GM21786 (cell line): Measurements from ENCODE around the gene SLC35B2.

ENCODE experiments used
- ATAC-seq: cut with Tn5 transposase; IDR thresholded peaks from one replicate; pipeline ENCODE4 v1.9.1; 2021; ENCODE audit not compliant: unreplicated experiment

SLC35B2 gene, protein sequence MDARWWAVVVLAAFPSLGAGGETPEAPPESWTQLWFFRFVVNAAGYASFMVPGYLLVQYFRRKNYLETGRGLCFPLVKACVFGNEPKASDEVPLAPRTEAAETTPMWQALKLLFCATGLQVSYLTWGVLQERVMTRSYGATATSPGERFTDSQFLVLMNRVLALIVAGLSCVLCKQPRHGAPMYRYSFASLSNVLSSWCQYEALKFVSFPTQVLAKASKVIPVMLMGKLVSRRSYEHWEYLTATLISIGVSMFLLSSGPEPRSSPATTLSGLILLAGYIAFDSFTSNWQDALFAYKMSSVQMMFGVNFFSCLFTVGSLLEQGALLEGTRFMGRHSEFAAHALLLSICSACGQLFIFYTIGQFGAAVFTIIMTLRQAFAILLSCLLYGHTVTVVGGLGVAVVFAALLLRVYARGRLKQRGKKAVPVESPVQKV

DNA sequence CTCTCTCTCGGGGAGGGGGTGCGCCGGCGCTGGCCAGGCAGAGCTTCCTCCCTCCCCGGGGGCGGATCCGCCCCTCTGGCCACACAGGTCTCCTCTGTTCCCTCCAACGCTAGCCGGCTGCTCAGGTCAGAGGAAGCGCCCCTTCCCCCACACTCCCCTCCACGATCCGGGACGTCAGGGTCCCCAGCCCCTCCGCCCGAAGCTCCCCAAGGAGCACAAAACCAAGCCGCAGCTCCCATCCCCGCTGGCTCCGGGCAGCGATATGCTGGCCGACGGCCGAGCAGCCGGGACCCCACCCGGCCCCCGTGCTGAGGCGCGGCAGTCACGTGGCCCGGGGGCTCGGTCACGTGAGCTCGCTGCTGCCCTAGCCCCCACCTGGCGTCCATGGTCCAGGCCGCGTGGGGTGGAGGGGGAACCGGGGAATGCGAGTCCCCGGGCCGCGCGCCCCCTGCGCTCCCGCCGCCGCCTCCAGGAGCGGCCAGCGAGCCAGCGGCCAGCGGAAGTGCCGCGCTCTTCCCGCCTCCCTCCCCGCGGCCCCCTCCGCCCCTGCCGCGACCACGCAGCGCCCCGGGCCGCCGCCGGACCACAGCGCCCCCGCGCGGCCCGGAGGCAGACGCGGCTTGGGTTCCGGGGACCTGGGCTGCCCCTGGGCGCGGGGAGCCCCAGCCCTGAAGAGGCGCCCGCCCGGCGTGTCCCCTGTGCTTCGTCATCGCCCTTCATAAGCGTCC lies at the start of gene SLC35B2:
Gene SLC35B2 (minus strand): TSS at position 504 of the 728 bp plus-strand sequence. CDS start 118 bp downstream, at position 386.
- peak; percentile 39 for ATAC-seq

DNA sequence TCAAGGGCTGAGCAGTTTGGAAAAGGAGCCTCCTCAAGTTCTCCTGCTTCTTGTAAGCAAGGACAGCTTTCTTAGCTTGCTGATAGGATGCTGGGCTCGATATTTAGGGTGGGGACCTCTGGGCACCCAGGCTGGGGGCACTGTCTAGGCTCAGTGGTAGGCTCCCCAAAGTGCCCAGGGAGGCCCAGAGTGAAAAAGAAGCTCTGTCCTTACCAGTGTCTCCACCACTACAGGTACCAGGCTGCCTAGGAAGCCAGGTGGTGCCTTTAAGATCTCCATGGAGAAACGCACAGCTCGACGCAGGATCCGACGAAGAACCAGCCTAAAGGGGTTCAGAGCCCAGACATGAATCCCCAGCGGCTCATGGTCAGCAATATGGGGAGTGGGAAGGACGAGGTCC lies 49.4 kb upstream of the SLC35B2 start:
- no peak for ATAC-seq

DNA sequence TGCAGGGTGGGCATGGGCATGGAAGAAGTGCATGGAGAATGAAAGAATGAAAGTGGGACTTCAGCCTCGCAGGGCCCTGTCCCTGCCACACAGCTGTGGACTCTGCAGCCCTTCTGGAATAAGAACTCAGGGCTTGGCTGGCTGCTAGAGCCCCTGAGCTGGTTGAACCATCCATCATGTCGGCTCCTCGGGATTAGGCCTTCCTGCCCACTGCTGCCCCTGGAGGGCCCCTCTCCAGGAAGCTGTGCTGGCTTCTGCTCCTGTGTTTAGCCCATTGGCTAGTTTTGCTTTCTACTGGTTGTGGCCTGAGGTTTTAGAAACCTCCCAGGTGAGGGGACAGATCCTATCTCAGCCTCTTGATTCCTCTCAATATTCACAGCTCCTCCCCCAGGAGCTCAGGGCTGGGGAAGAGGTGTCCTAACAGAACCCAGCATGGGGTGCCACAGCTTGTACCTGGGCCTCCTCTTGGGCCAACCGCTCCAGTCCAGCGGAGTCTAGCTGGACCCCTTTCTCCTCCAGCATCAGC lies 47.9 kb upstream of the SLC35B2 start:
- no peak for ATAC-seq

DNA sequence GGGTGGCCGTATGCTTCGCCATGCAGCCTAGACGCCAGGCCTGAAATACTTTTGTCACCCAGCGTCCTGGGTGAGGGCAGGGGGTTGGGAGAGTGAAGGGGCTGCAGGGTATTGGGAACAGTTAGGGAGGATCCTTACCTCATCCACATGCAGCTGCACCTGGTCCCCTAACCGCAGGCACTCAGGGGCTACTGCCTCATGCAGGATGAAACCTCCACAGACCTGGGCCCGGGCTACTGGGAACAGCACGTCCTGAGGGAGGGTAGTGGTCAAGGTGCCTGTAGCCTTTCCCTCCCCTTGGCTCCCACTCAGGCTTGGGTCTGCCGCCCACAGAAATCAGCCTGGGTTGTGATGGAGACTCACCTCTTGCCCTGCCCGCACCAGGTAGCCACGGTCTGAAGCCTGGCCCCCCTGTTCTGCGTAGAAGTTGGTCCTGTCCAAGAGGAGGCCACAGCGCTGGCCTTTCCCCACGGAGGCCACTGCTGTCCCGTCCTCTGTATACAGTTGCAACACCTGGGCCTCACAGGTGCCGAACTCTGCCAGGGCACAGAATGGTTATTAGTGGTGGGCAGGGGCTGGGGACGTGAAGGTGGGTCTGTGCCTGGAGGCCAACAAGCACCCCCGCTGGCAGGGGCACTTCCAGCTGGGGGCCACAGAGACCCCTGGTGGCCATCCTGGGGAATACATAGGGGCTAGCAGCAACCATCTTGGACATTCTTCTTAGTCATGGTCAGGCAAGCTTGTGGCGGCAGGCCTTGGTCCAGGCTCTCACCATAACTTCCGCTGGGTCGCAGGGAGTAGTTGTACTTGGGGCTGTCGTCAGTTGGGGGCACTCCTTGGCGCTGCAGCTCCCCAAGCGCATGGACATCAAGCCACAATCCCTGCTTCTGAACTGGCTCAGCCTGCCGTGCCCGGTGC lies 47.2 kb upstream of the SLC35B2 start:
- ATAC-seq, result no peak

DNA sequence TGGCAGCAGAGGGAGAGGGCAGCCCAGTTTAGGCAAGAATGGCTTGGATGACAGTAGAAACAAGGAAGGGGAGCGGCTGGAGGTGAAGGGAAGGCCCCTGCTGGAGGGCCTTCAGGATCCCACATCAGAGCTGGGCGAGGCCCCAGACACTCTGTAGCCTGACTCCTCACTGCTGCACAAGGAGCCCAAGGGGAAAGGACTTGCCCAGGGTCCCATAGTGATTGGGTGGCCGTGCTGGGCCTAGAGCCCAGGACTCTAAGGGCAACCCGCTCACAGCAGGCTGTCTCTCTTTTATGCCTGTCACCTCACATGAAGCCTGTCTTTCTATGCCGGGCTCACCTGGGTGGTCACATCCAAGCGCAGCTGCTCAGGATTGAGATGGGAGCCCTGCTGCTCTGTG lies 46.5 kb upstream of the SLC35B2 start:
- ATAC-seq, result no peak

DNA sequence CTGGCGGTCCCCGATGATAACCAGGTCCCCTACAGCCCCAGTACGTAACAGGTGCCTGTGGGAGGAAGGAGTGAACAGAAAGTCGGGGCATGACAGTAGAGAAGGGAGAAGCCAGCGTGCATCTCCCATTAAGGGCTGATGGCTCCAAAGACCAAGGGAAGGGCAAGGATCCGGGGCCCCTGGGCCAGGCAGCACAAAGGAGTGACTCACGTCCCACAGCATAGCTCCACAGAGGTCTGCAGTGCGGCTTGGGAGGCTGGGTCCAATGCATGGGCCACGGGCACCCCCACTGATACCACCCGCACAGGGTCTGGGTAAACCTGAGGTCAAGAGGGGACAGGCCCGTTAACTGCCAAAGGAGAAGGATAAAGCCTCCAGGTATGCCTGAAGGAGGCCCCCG lies 45.5 kb upstream of the SLC35B2 start:
- no peak for ATAC-seq

DNA sequence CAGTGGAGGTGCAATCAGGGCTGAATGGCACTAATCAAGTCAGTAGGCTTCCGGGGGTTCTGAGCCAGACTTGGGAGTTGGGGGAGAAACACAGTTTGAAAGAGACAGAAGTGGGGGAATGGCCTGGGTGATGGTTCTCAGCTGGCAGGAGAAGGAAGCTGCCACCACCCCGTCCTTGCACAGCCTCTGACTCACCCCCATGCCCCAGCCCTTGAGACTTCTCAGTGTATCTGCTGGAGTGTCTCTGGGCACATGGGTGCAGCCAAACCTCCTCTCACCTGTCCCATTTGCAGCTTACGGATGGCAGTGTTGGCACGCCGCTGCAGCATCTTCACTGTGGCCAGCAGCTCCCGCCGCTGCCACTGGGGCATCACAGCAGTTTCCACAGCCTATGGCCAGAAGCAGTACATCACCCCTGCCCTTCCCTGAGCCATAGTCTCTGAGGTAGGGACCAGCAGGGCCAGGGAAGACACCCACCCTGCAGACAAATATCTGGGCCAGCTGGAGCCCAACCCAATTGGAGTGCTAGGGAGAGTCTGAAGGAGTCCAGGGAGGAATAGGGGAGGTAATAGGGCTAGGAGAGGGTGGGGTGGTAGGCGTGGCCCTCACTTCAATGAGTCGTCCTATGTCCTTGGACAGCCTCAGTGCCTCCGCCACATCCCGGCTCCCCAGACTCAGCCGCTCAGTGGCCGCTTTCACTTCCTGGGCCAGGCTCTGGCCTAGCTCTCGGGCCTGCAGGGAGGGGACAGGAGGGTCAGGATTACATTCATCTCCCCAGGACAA lies 44.6 kb upstream of the SLC35B2 start:
- no peak for ATAC-seq

DNA sequence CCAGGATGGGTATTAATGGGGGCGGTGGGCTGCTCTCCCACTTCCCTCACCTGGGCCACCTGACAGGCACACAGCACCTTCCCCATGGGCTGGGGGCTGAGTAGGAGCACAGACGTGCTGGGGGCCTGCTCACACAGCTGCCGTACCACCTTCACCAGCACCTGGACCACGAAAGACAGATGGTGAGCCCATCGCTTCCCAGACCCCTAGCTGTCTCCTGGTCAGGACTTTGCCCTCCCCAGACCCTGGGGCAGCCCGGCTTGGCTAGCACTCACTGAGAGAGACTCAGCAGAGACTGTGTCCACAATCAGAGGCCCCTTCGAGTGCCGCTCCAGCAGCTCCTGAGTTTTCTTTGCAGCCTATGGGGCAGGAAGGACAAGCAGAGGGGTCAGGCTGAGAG lies 43.8 kb upstream of the SLC35B2 start:
- ATAC-seq, result no peak

DNA sequence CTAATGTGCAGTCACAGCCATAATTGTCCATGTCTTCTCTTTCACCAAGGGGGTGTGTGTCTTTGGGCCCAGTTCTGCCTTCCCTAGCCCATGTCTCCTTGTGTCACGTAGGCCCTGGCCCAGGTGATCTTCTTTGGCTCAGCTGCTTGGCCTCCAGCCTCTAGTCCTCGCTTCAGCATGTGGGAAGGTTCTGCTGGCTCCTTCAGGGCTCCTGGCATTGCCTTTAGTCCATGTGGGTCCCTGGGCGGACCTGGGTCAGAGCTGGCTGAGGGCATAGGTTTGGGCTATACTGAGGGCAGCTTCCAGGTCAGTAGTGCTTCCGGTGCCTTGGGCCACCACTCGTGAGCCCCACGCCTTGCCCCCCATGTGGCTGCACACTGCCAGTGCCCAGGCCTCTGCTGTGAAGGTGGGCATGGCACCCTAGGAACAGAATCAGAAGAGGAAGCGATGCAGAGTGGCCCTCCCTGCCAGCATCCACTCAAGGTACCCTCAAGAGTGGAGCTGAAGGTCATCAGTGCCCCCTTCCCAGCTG lies 43.0 kb upstream of the SLC35B2 start:
- no peak for ATAC-seq

DNA sequence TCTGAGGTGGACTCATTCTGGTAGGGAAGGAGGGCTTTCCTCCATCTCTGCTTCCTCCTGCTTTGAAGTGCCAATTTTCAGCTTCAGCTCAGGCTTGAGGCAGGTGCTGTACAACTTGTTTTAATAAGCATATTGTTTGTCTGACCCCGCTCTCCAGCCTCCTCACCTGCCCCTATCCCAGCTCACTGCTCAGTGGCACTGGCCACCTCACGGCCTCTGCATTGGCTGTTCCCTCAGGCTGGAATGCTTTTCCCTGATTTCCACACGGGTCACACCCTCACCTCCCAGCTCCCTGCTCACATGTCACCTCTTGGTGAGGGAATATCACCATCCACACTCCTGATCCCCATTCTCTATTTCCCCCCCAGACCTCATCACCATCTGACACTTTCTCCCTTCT lies 41.5 kb upstream of the SLC35B2 start:
- ATAC-seq, result no peak

DNA sequence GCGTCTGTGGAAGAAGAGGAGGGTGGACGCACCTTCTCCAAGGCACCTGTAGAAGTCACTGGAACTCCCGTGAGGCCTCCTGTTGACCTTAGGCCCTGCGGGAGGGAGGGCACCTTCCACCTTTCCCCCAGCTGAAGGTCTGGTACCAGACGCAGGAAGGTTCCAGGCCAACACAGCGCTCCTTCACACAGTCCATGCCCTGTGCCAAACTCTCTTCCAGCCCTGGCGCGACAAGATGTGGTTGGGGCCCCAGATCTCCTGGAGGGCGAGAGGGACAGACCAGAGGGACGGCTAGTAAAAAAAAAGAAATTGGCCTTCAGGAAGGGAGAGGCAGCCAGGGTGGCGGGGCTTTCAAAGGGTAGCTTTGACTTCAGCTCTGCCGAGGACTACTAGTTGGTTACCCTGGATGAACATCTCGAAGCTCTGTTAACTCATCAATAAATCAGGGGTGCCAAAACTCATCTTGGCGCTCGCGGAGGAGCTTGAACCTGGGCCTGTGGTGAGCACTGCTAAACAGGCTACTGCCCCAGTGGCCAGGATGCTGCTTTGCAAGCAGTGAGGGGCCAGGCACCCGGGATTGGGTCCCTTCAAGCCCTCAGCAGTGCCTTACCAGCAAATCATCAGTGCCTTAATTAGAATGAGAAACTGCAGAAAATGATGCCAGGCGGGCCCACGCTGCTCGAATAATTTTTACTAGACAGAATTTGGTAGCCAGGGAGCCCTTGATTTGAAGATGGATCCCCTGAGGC lies 40.9 kb upstream of the SLC35B2 start:
- ATAC-seq, result no peak

DNA sequence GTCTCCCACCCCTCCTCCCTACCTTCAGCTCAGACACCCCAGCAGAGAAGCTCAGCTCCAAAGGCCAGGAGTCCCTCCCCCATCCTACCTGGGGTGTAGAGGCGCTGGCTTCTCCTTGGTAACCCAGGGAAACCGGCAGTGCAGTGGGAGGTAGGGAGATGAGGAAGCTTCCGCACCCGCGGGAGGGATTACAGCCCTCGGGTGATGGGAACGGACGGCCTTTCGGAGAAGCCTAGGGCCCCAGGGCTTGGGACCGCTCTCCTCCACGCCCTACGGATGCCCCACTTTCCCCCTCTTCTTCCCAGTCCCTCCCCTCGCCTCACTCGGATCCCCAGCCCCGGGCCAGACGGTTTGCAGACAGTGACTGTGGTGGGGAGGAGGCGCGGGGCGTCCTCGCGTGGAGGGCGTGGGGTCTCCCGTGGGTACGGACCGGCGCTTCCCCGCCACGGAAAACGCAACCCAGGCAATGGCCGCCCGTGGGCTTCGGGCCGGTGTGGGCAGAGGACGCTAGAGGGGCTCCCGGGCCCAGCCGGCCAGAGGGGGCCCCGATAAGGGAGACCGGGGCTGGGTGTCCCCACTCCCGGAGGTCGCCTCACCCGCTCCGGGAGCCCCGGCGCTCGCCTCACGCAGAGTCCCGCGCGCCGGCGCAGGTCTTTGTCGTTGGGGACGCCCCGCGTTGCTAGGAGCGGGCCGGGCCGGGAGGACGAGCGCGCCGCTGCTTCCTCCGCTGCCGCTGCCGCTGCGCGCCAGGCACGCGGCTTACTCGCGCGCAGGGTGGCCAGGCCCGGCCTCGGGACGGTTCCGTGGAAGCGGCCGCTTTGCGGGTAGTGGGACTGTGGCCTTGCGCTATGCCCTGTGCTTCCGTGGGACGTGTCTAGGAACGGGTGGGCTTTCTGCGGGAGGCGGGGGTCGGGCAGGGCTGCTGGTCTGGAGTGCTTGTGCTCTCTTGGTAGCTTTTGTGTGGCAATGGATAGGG lies 40.0 kb upstream of the SLC35B2 start:
- ATAC-seq, result no peak

DNA sequence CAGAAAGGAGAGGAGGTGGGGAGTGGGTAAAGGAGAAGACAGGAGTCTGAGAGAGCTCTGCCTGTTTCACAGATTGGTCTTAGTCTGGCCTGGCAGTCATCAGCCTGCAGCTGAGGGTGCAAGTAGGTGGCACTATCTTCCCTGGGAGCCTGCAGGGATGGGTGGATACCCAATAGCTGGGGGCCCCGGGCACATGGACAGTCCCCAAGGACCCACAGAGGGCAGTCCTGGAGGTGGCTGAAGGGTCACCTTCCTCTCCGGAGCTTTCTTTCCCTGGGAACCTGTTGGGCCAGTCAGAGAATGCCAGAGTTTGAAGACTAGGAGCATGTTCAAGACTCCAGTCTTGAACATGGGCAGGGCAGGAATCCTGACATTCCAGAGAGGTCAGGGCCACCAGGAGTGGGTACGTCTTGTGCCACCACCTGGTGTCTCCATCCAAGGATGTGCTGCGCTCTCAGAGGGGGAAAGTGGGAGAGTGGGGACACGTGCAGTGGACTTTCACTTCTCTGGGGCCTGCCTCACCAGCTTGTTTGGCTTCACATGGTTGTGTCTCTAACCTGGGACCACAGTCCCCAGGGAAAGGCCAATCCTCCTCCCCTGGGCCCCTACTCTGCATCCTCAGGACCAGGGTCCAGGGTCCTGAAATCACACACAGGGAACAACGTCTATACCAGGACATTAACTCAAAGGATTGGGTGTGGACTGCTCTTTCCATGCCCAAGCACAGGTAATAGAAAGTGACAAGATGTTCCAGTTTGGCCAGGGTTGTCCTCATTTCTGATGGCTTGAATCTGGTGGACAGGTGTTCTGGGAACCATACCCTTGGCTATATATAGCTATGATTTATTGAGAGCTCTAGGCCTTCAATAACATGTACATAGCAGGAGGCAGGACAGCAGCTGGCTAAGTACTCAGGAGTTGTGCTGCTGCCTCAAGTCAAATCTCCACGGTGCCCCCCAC lies 37.8 kb upstream of the SLC35B2 start:
- ATAC-seq, result no peak

DNA sequence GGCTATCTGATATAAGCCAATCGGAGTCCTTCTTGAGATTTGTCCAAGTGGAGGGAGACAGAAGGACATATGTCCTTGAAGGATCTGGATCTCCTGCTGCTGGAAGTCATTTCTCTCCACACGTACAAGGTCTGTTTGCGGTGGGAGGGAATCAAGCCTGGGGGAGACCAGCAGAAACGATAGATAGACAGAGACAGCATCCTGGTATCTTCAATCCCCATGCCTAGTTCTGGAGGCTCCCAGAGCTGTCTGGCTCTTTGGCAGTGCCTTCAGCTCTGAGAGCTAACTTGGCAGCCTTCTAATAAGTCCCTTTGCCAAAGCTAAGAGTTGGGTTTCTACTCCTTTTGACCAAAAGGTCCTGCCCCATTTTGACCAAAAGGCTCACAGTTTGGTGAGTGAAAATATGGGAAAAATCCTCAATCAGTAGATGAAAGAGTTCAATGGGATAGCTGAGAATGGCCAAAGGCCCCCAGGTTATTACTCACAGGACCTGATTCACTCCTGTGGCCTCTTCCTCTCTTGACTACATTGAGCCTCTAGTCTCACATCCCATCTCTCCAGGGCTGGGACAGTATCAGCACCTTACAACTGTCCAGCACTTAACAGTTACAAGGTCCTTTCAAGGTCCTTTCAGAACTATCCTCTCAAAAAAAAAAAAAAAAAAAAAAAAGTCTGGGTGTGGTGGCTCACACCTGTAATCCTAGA lies 35.5 kb upstream of the SLC35B2 start:
- ATAC-seq, result no peak

DNA sequence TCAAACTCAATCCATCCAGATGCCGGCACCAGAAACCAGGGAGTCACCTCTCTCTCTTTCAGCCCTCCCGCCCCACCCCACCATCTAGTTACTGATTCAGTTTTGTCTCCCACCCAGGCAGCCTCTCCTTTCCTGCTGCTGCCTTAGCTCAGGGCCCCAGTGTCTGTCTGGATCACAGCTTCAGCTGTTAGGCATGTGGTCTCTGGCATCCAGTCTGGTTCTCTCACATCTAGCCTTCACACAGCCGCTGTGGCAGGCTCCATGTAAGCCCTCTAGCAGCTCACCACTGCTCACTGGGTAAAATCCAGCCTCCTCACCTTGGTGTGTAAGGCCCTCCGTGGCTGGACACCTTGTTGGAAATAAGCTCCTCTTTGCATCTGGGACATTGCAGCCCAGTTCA lies 34.5 kb upstream of the SLC35B2 start:
- no peak for ATAC-seq

DNA sequence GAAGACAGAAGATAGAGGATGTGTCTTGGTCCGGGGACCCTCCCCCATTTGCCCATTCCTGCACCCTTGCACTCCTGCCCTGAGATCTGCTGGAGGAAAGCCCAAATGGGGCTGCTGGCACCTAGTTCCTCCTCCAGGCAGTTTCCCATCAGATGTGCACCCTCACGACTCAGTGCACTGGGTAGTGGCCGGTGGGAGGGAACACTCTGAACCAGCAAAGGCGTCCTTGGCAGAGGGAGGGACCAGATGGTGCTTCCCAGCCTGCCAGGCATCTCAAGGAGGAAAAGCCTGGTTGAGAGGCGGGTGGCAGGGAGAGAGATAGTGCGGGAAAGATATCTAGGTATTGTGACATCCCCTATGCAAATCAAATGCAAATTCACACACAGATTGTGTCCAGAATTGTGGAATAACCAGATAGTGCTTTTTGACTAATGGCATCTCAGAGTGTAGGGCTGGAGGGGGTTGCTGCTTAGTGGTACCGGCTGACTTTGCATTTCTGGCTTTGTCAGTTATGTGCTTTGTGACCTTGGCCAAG lies 32.5 kb upstream of the SLC35B2 start:
- no peak for ATAC-seq
